GM12878 (cell line): ENCODE results near the gene HAUS1. TPM values are rescaled to one million over a fixed set of nuclear protein-coding genes. Genes with fewer than 3 reads are reported as not detected.

Experiments used
- ATAC-seq: fragments of 200-7000 bp; cut with Tn5 transposase; 3 replicates; pipeline ENCODE4 v1.9.1; 2020; ENCODE audit warnings: mild to moderate bottlenecking, moderate library complexity
- BruUV-seq: library from RNA; stranded (reverse); fragments of 400-500 nt; replicated peaks from 2 replicates; lab custom pipeline; 2021; lab: Mats Ljungman, UMichigan
- CTCF ChIA-PET: fragments of 300-600 bp; sonication (Branson Sonifier 250); formaldehyde crosslinking; extraction: SDS; loops from one replicate; lab custom pipeline; 2021; ENCODE audit warnings: inconsistent platforms; lab: Yijun Ruan, JAX
- POLR2A ChIA-PET: fragments of 350-600 bp; formaldehyde crosslinking; extraction: SDS; loops from one replicate; lab custom pipeline; 2021; ENCODE audit warnings: inconsistent platforms; lab: Charles Lee
- RAD21 ChIA-PET: fragments of 300-600 bp; sonication (Branson Sonifier 250); formaldehyde crosslinking; loops from one replicate; lab custom pipeline; 2023; ENCODE audit warnings: antibody characterized with exemption; ENCODE audit not compliant: unreplicated experiment; lab: Charles Lee
- SMC1A ChIA-PET: fragments of 300-600 bp; sonication (Branson Sonifier 250); formaldehyde crosslinking; loops from one replicate; lab custom pipeline; 2023; ENCODE audit not compliant: unreplicated experiment, uncharacterized antibody; lab: Charles Lee
- DNase-seq: peaks from one replicate; pipeline ENCODE4 v3.0.0-alpha.2; 2011; ENCODE audit warnings: low read depth, low spot score
- FAIRE-seq: peaks from 3 replicates; lab custom pipeline; 2011; peaks lifted over from hg19 to GRCh38; lab: Jason Lieb, UNC
- H2AFZ ChIP-seq: 2 replicates; pipeline ENCODE4 v1.6.0; 2011; ENCODE audit warnings: low read depth, low read length, control low read depth; ENCODE audit not compliant: control insufficient read depth
- H3K27ac ChIP-seq: 2 replicates; pipeline ENCODE4 v1.5.1; 2011; ENCODE audit warnings: control low read depth; ENCODE audit not compliant: control insufficient read depth, insufficient read depth
- H3K27me3 ChIP-seq, 2 experiments: replicated peaks in 1 of 2; 2 replicates each; pipeline versions ENCODE4 v1.6.0 to v1.6.1; 2011; ENCODE audit warnings: low read length in 1 of 2; ENCODE audit not compliant: control insufficient read depth in 2 of 2, insufficient read depth in 2 of 2
- H3K36me3 ChIP-seq, 2 experiments: 2 replicates each; pipeline ENCODE4 v1.5.1; 2011; ENCODE audit warnings: low read length in 1 of 2; ENCODE audit not compliant: control insufficient read depth in 2 of 2, insufficient read depth in 2 of 2
- H3K4me1 ChIP-seq: 2 replicates; pipeline ENCODE4 v1.6.1; 2011; ENCODE audit warnings: mild to moderate bottlenecking, low read length, moderate library complexity, mixed read lengths; ENCODE audit not compliant: control insufficient read depth, insufficient read depth
- H3K4me2 ChIP-seq: 2 replicates; pipeline ENCODE4 v1.6.0; 2011; ENCODE audit warnings: control low read depth; ENCODE audit not compliant: control insufficient read depth, insufficient read depth
- H3K4me3 ChIP-seq: fragments of 200-600 bp; sonication (generic); 2 replicates; pipeline ENCODE4 v1.5.1; 2016
- H3K79me2 ChIP-seq: 2 replicates; pipeline ENCODE4 v1.6.0; 2011; ENCODE audit warnings: low read length; ENCODE audit not compliant: control insufficient read depth, insufficient read depth
- H3K9ac ChIP-seq: 2 replicates; pipeline ENCODE4 v1.8.0; 2011; ENCODE audit warnings: low read length, control low read depth, mixed read lengths; ENCODE audit not compliant: control insufficient read depth, insufficient read depth
- H3K9me3 ChIP-seq: replicated peaks from 3 replicates; pipeline ENCODE4 v1.5.1; 2011; ENCODE audit warnings: mild to moderate bottlenecking, low read length; ENCODE audit not compliant: control insufficient read depth, insufficient read depth
- H4K20me1 ChIP-seq: 2 replicates; pipeline ENCODE4 v1.6.0; 2011; ENCODE audit not compliant: control insufficient read depth, insufficient read depth
- BCL3 ChIP-seq: IDR thresholded peaks from 2 replicates; pipeline ENCODE4 v1.6.1; 2011; ENCODE audit warnings: borderline replicate concordance, low read depth, mild to moderate bottlenecking, moderate library complexity, low read length; ENCODE audit not compliant: insufficient read depth, poor library complexity, severe bottlenecking
- BHLHE40 ChIP-seq, 2 experiments: fragments of 450-650 bp in 1 of 2; IDR thresholded peaks; 2 replicates each; pipeline ENCODE4 v1.6.1; 2011 to 2017; ENCODE audit warnings: low read depth in 2 of 2, borderline replicate concordance in 1 of 2, improper control_type of control experiment in 1 of 2, low read length in 1 of 2, mild to moderate bottlenecking in 1 of 2
- BMI1 ChIP-seq: fragments of 450-650 bp; IDR thresholded peaks from 2 replicates; pipeline ENCODE4 v1.6.1; 2016; ENCODE audit warnings: mild to moderate bottlenecking, moderate library complexity, borderline replicate concordance
- CEBPB ChIP-seq, 2 experiments: fragments of 150-350 bp in 1 of 2; IDR thresholded peaks; 2 replicates each; pipeline ENCODE4 v1.6.1; 2012 to 2014; ENCODE audit warnings: low read depth in 2 of 2, low read length in 2 of 2, borderline replicate concordance in 1 of 2, inconsistent platforms in 1 of 2
- GABPA ChIP-seq: IDR thresholded peaks from 2 replicates; pipeline ENCODE4 v1.6.1; 2014; ENCODE audit warnings: antibody characterized with exemption, low read depth, mild to moderate bottlenecking, inconsistent platforms
- IKZF1 ChIP-seq: fragments of 450-650 bp; conservative IDR thresholded peaks from 2 replicates; pipeline ENCODE4 v1.6.1; 2017; ENCODE audit warnings: antibody characterized with exemption, mild to moderate bottlenecking
- IKZF2 ChIP-seq, 2 experiments: fragments of 450-650 bp; IDR thresholded peaks; 2 replicates each; pipeline ENCODE4 v1.6.1; 2017; ENCODE audit warnings: mild to moderate bottlenecking in 2 of 2, moderate library complexity in 2 of 2
- MTA3 ChIP-seq: IDR thresholded peaks from 2 replicates; pipeline ENCODE4 v1.6.1; 2012; ENCODE audit warnings: low read length, inconsistent platforms, borderline replicate concordance
- MYC ChIP-seq: IDR thresholded peaks from 2 replicates; pipeline ENCODE4 v1.6.1; 2011; ENCODE audit warnings: mild to moderate bottlenecking, low read length, moderate library complexity, inconsistent platforms; ENCODE audit not compliant: insufficient read depth, insufficient replicate concordance, insufficient read length, severe bottlenecking
- NFXL1 ChIP-seq: fragments of 450-650 bp; IDR thresholded peaks from 2 replicates; pipeline ENCODE4 v1.6.1; 2017; ENCODE audit warnings: antibody characterized with exemption, mild to moderate bottlenecking, borderline replicate concordance
- NFYB ChIP-seq: IDR thresholded peaks from 2 replicates; pipeline ENCODE4 v1.6.1; 2011; ENCODE audit warnings: low read depth, mild to moderate bottlenecking, low read length, improper control_type of control experiment, moderate library complexity; ENCODE audit not compliant: insufficient read depth
- NR2C2 ChIP-seq: IDR thresholded peaks from 2 replicates; pipeline ENCODE4 v1.6.1; 2011; ENCODE audit warnings: borderline replicate concordance, low read depth; ENCODE audit not compliant: control insufficient read depth, insufficient read length
- PBX3 ChIP-seq: IDR thresholded peaks from 2 replicates; pipeline ENCODE4 v1.6.1; 2011; ENCODE audit warnings: mild to moderate bottlenecking, low read depth, low read length, moderate library complexity; ENCODE audit not compliant: insufficient replicate concordance
- RB1 ChIP-seq: fragments of 450-650 bp; formaldehyde crosslinking; IDR thresholded peaks from 2 replicates; pipeline ENCODE4 v1.6.1; 2017; ENCODE audit warnings: mild to moderate bottlenecking, borderline replicate concordance
- RCOR1 ChIP-seq: conservative IDR thresholded peaks from 2 replicates; pipeline ENCODE4 v1.6.1; 2012; ENCODE audit warnings: low read depth, low read length, improper control_type of control experiment
- SMAD5 ChIP-seq: IDR thresholded peaks from 2 replicates; pipeline ENCODE4 v1.6.1; 2016; ENCODE audit warnings: antibody characterized with exemption, low read depth
- SUPT20H ChIP-seq: IDR thresholded peaks from 2 replicates; pipeline ENCODE4 v1.6.1; 2011; ENCODE audit warnings: low read depth, mild to moderate bottlenecking, low read length, moderate library complexity, borderline replicate concordance; ENCODE audit not compliant: control insufficient read depth
- SUZ12 ChIP-seq: fragments of 200-600 bp; sonication (generic); IDR thresholded peaks from one replicate; pipeline ENCODE4 v1.6.1; 2018; ENCODE audit warnings: antibody characterized with exemption, mild to moderate bottlenecking; ENCODE audit not compliant: unreplicated experiment
- YY1 ChIP-seq: IDR thresholded peaks from 2 replicates; pipeline ENCODE4 v1.6.1; 2011; ENCODE audit warnings: low read depth, mild to moderate bottlenecking, low read length
- ZSCAN29 ChIP-seq: fragments of 450-650 bp; IDR thresholded peaks from 2 replicates; pipeline ENCODE4 v1.6.1; 2017; ENCODE audit warnings: mild to moderate bottlenecking, moderate library complexity
- WGBS: methylation state at CpG from one replicate; pipeline ENCODE4 v1.1.6; 2016; ENCODE audit warnings: low lambda C conversion rate; ENCODE audit not compliant: insufficient replicate concordance, insufficient coverage; ENCODE audit errors: missing lambda C conversion rate; 5-methylcytosine and 5-hydroxymethylcytosine counted together
- in situ Hi-C: fragments of 300-500 bp; cut with MboI; formaldehyde crosslinking; loops from 9 replicates; pipeline ENCODE4 v1.14.3; 2018; ENCODE audit warnings: mixed read lengths
- intact Hi-C: fragments of 100-400 bp; cut with micrococcal nuclease; formaldehyde crosslinking; loops from one replicate; pipeline ENCODE4 v1.14.2; 2022; ENCODE audit not compliant: unreplicated experiment
- polyA plus RNA-seq, 11 experiments: library from polyadenylated mRNA; depleted of rRNA in 4 of 11; unstranded in 6 of 11; stranded (reverse) in 5 of 11; fragments of >200 nt; fragmentation: Nextera tagmentation in 4 of 11; fragmentation: Illumina TruSeq in 1 of 11; extraction: Ambion mirVana in 4 of 11; extraction: Trizol in 1 of 11; gene quantifications; 1 replicate in 1 of 11; 2 replicates in 10 of 11; pipeline versions ENCODE4 v1.2.1 to v1.2.3, GENCODE V29; 2011 to 2016; ENCODE audit warnings: inconsistent platforms in 2 of 11, missing spikeins in 2 of 11, low read depth in 1 of 11
- total RNA-seq, 4 experiments: library from RNA; depleted of rRNA in 3 of 4; stranded (reverse); fragments of >200 nt in 3 of 4; fragmentation: Illumina TruSeq in 1 of 4; extraction: Trizol in 1 of 4; gene quantifications; 2 replicates each; pipeline versions ENCODE4 v1.2.1 to v1.2.3, GENCODE V29; 2013 to 2021

The HAUS1 gene
- total and polyA plus RNA-seq, 10 of the 15 experiments (the other 5 are each of a cell fraction or from before 2014, with no cell fraction given): 41.2 to 182 (median 91.9) TPM

GRCh38 chr18:46068763-46069162 is 35.4 kb upstream of the HAUS1 start:
- 0 out of 2 replicates have a peak overlapping the region, but pooled peaks have one; percentile 12 for H3K4me2 ChIP-seq
- peak overlapping the region; percentile 28 for H3K27ac ChIP-seq
- H3K27me3 ChIP-seq: no peaks in the 10 kb centered on the region; a peak in 1 of 4 replicates
- TF ChIP-seq PBX3 (no peak), SUZ12 (no peak), SUPT20H (no peak), ZSCAN29 (no peak), BHLHE40 (IDR thresholded peaks at IDR 0.05; ENCODE audit: borderline replicate concordance in 1 of 2, low read depth in 2 of 2, low read length in 1 of 2) (no peak), NR2C2 (no peak), YY1 (no peak), NFYB (no peak), SMAD5 (no peak), MTA3 (no peak), MYC (no peak), NFXL1 (no peak), IKZF2 (IDR thresholded peaks at IDR 0.05) (no peak), CEBPB (IDR thresholded peaks at IDR 0.05; ENCODE audit: borderline replicate concordance in 1 of 2, low read depth in 2 of 2, low read length in 2 of 2) (no peak), BMI1 (no peak), RCOR1 (no peak), IKZF1 (no peak), BCL3 (no peak), RB1 (no peak), GABPA (no peak)
- no TSS peak for BruUV-seq
- H3K4me3 ChIP-seq: peak overlapping the region; percentile 22; the same call in 1 of the 2 replicates
- H3K9ac ChIP-seq: no peak overlapping the region
- no peaks in the 10 kb centered on the region for H4K20me1 ChIP-seq
- no peak overlapping the region for H2AFZ ChIP-seq
- H3K79me2 ChIP-seq: no peaks in the 10 kb centered on the region; the same call in none of the 2 replicates
- DNase-seq: no peak
- SMC1A ChIA-PET: no interaction called here
- no peaks in the 10 kb centered on the region; the same call in 2 of the 3 replicates for H3K9me3 ChIP-seq
- in situ Hi-C loops (no loop called here), intact Hi-C loops (no loop called here)
- no peaks in the 10 kb centered on the region for H3K36me3 ChIP-seq
- 8% methylated on average over 1 of the region's 1 CpG for WGBS
- ATAC-seq: no peak
- RAD21 ChIA-PET: no interaction called here
- CTCF ChIA-PET: no interaction called here
- no peak for FAIRE-seq
- POLR2A ChIA-PET: no interaction called here
- peaks cover 16% of the 10 kb centered on the region for H3K4me1 ChIP-seq
